GM20431 (cell line): ENCODE data around the gene SAMSN1.

Experiments
- in situ Hi-C: fragments of 300-500 bp; cut with MseI, MboI; formaldehyde crosslinking; loops from one replicate; pipeline ENCODE4 v1.15.0; 2020; ENCODE audit warnings: low sequenced_read_pairs; ENCODE audit not compliant: unreplicated experiment

The SAMSN1 gene

GRCh38 chr21:14492931-14493330, 53.2 kb downstream of the SAMSN1 start:
- in situ Hi-C loops = no loop called here

- in situ Hi-C loops = no loop called here
Observed at GRCh38 chr21:14491269-14491681, 54.8 kb downstream of the SAMSN1 start.

GRCh38 chr21:14488672-14489204, 57.4 kb downstream of the SAMSN1 start:
- in situ Hi-C loops = no loop called here

GRCh38 chr21:14487490-14488432, 58.4 kb downstream of the SAMSN1 start:
- in situ Hi-C loops = no loop called here

- in situ Hi-C loops = no loop called here
Observed at GRCh38 chr21:14486869-14487268, 59.2 kb downstream of the SAMSN1 start.

- in situ Hi-C loops = no loop called here
Observed at GRCh38 chr21:14484188-14485009, 61.7 kb downstream of the SAMSN1 start.

GRCh38 chr21:14483296-14483695, 62.8 kb downstream of the SAMSN1 start:
- in situ Hi-C loops = no loop called here

GRCh38 chr21:14482165-14482564, 64.0 kb downstream of the SAMSN1 start:
- in situ Hi-C loops = no loop called here

- in situ Hi-C loops = no loop called here
Observed at GRCh38 chr21:14480411-14481031, 65.6 kb downstream of the SAMSN1 start.

- in situ Hi-C loops = no loop called here
Observed at GRCh38 chr21:14479241-14479786, 66.8 kb downstream of the SAMSN1 start.

GRCh38 chr21:14477841-14478240, 68.3 kb downstream of the SAMSN1 start:
- in situ Hi-C loops = no loop called here

GRCh38 chr21:14477133-14477532, 69.0 kb downstream of the SAMSN1 start:
- in situ Hi-C loops = no loop called here

- in situ Hi-C loops = no loop called here
Observed at GRCh38 chr21:14474995-14475394, 71.1 kb downstream of the SAMSN1 start.

GRCh38 chr21:14469641-14470040, 76.5 kb downstream of the SAMSN1 start:
- in situ Hi-C loops = no loop called here

GRCh38 chr21:14466715-14467114, 79.4 kb downstream of the SAMSN1 start:
- in situ Hi-C loops = no loop called here

GRCh38 chr21:14457762-14458161, 88.4 kb downstream of the SAMSN1 start:
- in situ Hi-C loops = no loop called here

- in situ Hi-C loops = no loop called here
Observed at GRCh38 chr21:14456911-14457310, 89.2 kb downstream of the SAMSN1 start.

- in situ Hi-C loops = no loop called here
Observed at GRCh38 chr21:14454016-14455009, 91.8 kb downstream of the SAMSN1 start.
